ENCODE data around the gene MDM1.
A peak's percentile ranks its signal among the peaks of the same experiment; 100 is the strongest.

The MDM1 gene

GRCh38 chr12:68356060-68356695 lies 24.0 kb upstream of the MDM1 start:
- no peak for DNase-seq

- no peak for DNase-seq
Observed at GRCh38 chr12:68354977-68355541, 22.9 kb upstream of the MDM1 start.

DNA sequence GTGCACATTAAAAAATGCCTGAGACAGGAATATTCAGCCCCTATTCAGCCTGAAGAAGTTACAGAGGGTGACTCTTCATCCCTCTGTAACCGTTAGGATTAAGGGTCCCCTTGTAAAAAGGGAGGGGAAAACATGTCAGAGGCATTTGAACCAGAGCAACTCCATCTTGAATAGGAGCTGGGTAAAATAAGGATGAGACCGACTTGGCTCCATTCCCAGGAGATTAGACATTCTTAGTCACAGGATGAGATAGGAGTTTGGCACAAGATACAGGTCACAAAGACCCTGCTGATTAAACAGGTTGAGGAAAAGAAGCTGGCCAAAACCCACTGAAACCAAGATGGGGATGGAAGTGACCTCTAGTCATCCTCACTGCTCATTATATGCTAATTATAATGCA lies 19.9 kb upstream of the MDM1 start:
- DNase-seq: peak; percentile 38

GRCh38 chr12:68350753-68351152 lies 18.6 kb upstream of the MDM1 start:
- DNase-seq: no peak

GRCh38 chr12:68349921-68350606 lies 17.9 kb upstream of the MDM1 start:
- DNase-seq: no peak

GRCh38 chr12:68349220-68349621 lies 17.1 kb upstream of the MDM1 start:
- DNase-seq: no peak

GRCh38 chr12:68348419-68348818 lies 16.3 kb upstream of the MDM1 start:
- DNase-seq: no peak

- no peak for DNase-seq
Observed at GRCh38 chr12:68345763-68346162, 13.6 kb upstream of the MDM1 start.

DNA sequence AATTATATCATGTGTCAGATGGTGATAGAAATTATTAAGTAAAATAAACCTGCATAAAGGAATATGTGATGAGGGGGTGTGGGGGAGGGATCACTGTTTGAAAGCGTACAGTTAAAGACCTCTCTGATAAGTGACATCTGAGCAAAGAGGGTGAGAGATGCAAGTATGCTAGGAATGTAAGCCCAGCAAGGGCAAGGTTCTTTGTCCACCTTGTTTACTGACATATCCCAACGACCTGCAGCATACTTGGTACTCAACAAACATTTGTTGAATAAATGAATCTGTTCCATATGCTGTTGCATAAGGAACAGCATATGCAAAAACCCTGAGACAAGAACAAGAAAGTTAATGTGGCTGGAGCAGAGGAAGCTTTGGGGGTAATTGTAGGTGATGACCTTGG lies 12.0 kb upstream of the MDM1 start:
- no peak for DNase-seq

- DNase-seq: no peak
Observed at GRCh38 chr12:68342966-68343365, 10.8 kb upstream of the MDM1 start.

- no peak for DNase-seq
Observed at GRCh38 chr12:68341822-68342221, 9.7 kb upstream of the MDM1 start.

DNA sequence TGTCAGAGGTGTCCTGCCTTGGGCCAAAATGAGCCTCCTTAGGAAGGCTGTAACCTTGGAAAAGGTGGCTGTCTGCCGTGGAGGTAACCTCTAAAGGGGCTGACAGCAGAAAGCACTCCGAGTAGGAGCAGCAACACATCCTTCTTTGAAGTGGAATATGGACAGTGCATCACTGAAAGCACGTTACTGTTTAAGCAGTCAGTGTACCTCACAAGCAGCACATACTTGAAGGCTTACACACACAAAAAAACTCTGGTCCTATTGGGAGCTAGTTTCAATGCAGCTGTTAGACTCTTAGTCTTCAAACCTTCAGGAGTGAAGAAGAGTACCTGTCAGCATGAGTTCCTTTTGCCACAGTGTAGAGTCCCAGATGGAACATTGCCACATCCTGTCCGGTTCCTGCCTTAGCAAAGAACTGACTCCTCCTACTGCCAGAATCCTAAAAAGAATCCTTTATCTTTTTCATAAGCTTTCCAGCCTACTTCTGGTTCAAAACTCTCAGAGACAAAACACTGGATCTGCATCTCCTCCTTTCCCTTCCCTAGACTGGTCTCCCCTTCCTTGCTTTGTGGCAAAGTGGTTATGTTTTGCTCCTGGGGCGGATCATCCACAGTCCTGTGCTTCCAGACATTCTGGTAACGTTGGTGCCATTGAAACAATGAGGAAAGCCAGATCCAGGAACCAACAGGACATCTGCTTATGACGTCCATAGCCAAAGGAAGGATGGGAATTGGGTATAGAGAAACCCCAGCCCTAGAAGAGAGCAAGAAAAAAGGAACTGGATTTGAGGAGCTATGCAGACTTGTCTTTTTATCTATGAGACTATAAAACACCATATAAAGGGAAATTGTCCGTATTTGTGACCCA lies 8.5 kb upstream of the MDM1 start:
- DNase-seq: no peak

DNA sequence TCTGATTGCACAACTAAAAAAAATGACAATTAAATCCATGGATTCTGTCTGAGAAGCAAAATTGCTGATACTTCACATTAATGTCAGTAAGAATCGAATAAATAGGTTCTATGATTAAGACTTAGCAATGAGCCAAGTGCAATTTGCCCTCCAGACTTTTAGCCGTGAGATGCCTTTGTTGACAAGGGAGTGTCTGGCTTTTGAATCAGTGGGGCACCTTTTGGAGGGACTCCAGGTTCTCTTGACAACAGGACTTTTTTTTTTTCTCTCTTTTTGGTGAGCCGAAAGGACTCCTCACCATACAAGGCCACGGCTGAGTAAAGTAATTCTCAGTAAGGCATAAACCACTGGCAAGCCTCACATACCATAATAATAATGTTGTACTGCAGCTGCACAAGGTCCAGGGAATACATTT lies 4.7 kb upstream of the MDM1 start:
- no peak for DNase-seq

- no peak for DNase-seq
Observed at GRCh38 chr12:68335462-68335861, 3.3 kb upstream of the MDM1 start.

GRCh38 chr12:68334132-68334531 lies 2.0 kb upstream of the MDM1 start:
- DNase-seq: peak; percentile 91

DNA sequence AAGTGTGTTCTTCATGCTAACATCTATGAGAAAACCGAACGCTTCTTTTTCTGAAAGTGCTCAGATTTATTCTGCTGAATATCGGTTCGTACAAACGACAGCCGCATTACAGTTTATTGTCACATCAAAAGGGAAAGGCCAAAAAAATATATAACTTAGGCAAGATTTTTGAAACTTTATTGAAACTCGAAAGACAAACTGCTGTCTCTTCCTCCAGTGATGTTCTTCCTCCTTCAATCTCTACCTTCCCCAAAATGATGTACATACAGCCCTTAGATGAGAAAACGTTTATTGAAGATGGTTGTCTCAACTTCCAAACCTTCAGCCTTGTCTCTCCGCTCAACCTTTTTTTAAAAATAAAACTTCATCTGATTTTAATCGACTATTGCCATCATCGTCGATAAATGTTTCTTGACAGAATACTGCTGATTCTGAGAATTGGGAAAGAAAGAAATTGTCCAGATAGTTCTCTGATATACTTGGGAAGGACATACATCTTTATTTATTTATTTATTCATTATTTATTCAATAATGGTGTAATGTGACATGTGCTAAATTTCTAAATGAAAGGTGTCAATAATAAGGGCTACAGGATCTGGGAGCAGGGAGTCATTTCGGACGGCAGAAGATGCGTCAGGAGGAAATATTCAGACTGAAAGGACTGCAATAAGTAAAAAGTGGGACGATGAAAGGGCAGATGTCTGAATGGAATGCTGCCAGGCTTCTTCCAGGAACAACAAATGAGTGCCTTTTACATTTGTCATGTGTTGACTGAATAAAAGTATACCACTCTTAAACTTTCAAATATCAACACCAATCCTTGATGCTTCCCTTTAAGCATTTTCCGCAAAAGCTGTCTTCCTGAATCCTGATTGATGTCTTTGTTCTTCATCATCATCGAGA lies 817 bp upstream of the MDM1 start:
- no peak for DNase-seq

DNA sequence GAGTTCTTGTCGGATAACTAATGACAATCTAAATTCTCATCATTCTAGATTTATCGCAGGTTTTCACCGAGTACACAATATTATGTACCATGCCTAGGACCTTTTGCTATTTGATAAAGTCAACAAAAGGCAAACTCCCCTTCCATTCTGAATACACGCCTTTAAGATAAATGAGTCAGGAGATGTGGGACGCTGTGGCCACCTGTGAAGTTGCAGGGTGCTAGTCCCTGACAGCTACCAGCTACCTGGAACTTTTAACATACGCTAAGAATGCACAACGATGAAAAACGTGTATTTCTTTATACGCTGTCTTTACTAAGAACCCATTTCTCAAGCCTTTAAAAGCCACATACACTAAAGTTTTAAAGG lies 678 bp downstream of the MDM1 start:
- peak; percentile 35 for DNase-seq

- no peak for DNase-seq
Observed at GRCh38 chr12:68327896-68328295, 4.3 kb downstream of the MDM1 start.

- DNase-seq: no peak
Observed at GRCh38 chr12:68326716-68327115, 5.4 kb downstream of the MDM1 start.

GRCh38 chr12:68325966-68326365 lies 6.2 kb downstream of the MDM1 start:
- DNase-seq: no peak

- no peak for DNase-seq
Observed at GRCh38 chr12:68324531-68324930, 7.6 kb downstream of the MDM1 start.

GRCh38 chr12:68321140-68321539 lies 11.0 kb downstream of the MDM1 start:
- no peak for DNase-seq
